CD4-positive, alpha-beta T cell (primary cell): ENCODE data around the gene COX7A2. TPM values are rescaled to one million over a fixed set of nuclear protein-coding genes. Genes with fewer than 3 reads are reported as not detected.
A peak's percentile ranks its signal among the peaks of the same experiment; 100 is the strongest.

Experiments
- ATAC-seq: fragments of 200-7000 bp; cut with Tn5 transposase; one replicate; pipeline ENCODE4 v1.10.0; 2022; ENCODE audit warnings: mild to moderate bottlenecking; ENCODE audit not compliant: poor library complexity
- CTCF ChIA-PET: fragments of 350-600 bp; sonication (Branson Sonifier 250); formaldehyde crosslinking; loops from one replicate; lab custom pipeline; 2021; ENCODE audit warnings: antibody characterized with exemption, inconsistent platforms; lab: Charles Lee
- POLR2A ChIA-PET: fragments of 350-600 bp; sonication (Branson Sonifier 250); formaldehyde crosslinking; loops from one replicate; lab custom pipeline; 2021; ENCODE audit warnings: antibody characterized with exemption, inconsistent platforms; lab: Charles Lee
- DNase-seq, 14 experiments: peaks; one replicate each; pipeline ENCODE4 v3.0.0-alpha.2; 2013 to 2020; ENCODE audit warnings: mixed read lengths in 2 of 14
- H3K27ac ChIP-seq, 2 donors: one replicate each; pipeline versions ENCODE4 v1.5.1 to v1.7.0; 2013; ENCODE audit warnings: low read length in 2 of 2, low read depth in 1 of 2, mild to moderate bottlenecking in 1 of 2
- H3K27me3 ChIP-seq, 2 experiments: 1 replicate in 1 of 2; 2 replicates in 1 of 2; pipeline versions ENCODE4 v1.6.1 to v1.7.0; 2013; ENCODE audit warnings: low read length in 2 of 2, control low read depth in 1 of 2, mild to moderate bottlenecking in 1 of 2, moderate library complexity in 1 of 2; ENCODE audit not compliant: insufficient read depth in 2 of 2, control insufficient read depth in 1 of 2
- H3K36me3 ChIP-seq: one replicate; pipeline ENCODE4 v1.6.1; 2013; ENCODE audit warnings: low read length, control low read depth; ENCODE audit not compliant: insufficient read depth
- H3K4me1 ChIP-seq: one replicate; pipeline ENCODE4 v1.6.1; 2013; ENCODE audit warnings: low read length, control low read depth; ENCODE audit not compliant: insufficient read depth
- H3K4me3 ChIP-seq: one replicate; pipeline ENCODE4 v1.5.1; 2013; ENCODE audit warnings: mild to moderate bottlenecking, low read length, moderate library complexity
- H3K9me3 ChIP-seq, 2 experiments: 1 replicate in 1 of 2; 2 replicates in 1 of 2; pipeline versions ENCODE4 v1.6.1 to v1.7.0; 2013; ENCODE audit warnings: low read length in 2 of 2, mild to moderate bottlenecking in 2 of 2, control low read depth in 1 of 2, moderate library complexity in 1 of 2; ENCODE audit not compliant: control insufficient read depth in 1 of 2, insufficient read depth in 1 of 2
- H3K27ac Mint-ChIP-seq: one replicate; pipeline ENCODE4 v1.8.0; 2020; ENCODE audit warnings: mixed read lengths
- H3K27me3 Mint-ChIP-seq: one replicate; pipeline ENCODE4 v1.8.0; 2021; ENCODE audit warnings: mixed read lengths
- H3K36me3 Mint-ChIP-seq: one replicate; pipeline ENCODE4 v1.8.0; 2021; ENCODE audit warnings: low read depth, mixed read lengths
- H3K4me1 Mint-ChIP-seq: one replicate; pipeline ENCODE4 v1.8.0; 2021; ENCODE audit warnings: low read depth, mixed read lengths
- H3K4me3 Mint-ChIP-seq: one replicate; pipeline ENCODE4 v1.8.0; 2020; ENCODE audit warnings: mild to moderate bottlenecking, mixed read lengths
- H3K9me3 Mint-ChIP-seq: one replicate; pipeline ENCODE4 v1.8.0; 2020; ENCODE audit warnings: mixed read lengths
- CTCF ChIP-seq: fragments of 200-600 bp; IDR thresholded peaks from one replicate; pipeline ENCODE4 v1.8.0; 2022; ENCODE audit warnings: antibody characterized with exemption, mild to moderate bottlenecking
- intact Hi-C, 2 experiments: fragments of 100-400 bp; cut with DNase I in 1 of 2; cut with micrococcal nuclease in 1 of 2; formaldehyde crosslinking; loops; one replicate each; pipeline versions ENCODE4 v1.15.1 to v1.9.0; 2023 to 2025; cut with DNase I, micrococcal nuclease
- total RNA-seq, 174 experiments: library from RNA in 2 of 174; stranded (reverse) in 2 of 174; gene quantifications; one replicate each; pipeline ENCODE4 v1.2.3 and lab custom pipeline; 2021 to 2026

Gene COX7A2
- total RNA-seq, 2 experiments from 2014 or later = 189 to 195 TPM

GRCh38 chr6:75217193-75217592 lies 26.4 kb downstream of the COX7A2 start:
- H3K27me3 Mint-ChIP-seq = peaks cover 67% of the 10 kb centered on the region
- Histone ChIP-seq H3K27me3 (peaks cover 3 to 19% of the 10 kb centered on the region in 2 experiments), H3K9me3 (no peaks in the 10 kb centered on the region), H3K27ac (no peak overlapping the region), H3K4me3 (no peak overlapping the region), H3K4me1 (no peaks in the 10 kb centered on the region), H3K36me3 (no peaks in the 10 kb centered on the region)
- POLR2A ChIA-PET = no interaction called here
- DNase-seq = peak in 2 of 14 experiments; percentile 16 to 31
- H3K4me3 Mint-ChIP-seq = no peak overlapping the region
- no peaks in the 10 kb centered on the region for H3K4me1 Mint-ChIP-seq
- H3K9me3 Mint-ChIP-seq = no peaks in the 10 kb centered on the region
- no peaks in the 10 kb centered on the region for H3K36me3 Mint-ChIP-seq
- TF ChIP-seq CTCF = no peak
- intact Hi-C loops = no loop called here
- CTCF ChIA-PET = no interaction called here
- ATAC-seq = no peak
- no peak overlapping the region for H3K27ac Mint-ChIP-seq

- H3K36me3 ChIP-seq = no peaks in the 10 kb centered on the region
- peaks cover 3 to 19% of the 10 kb centered on the region in 2 experiments for H3K27me3 ChIP-seq
- no peak overlapping the region for H3K27ac Mint-ChIP-seq
- no peak for ATAC-seq
- H3K4me3 Mint-ChIP-seq = no peak overlapping the region
- no peak overlapping the region for H3K4me3 ChIP-seq
- no peaks in the 10 kb centered on the region for H3K4me1 ChIP-seq
- ChIA-PET CTCF (interaction anchor here (0.7 kb wide), 1 partner anchor 1482 kb away, joined by 3 read pairs; no protein-coding TSS in a partner anchor), POLR2A (no interaction called here)
- H3K9me3 ChIP-seq = no peaks in the 10 kb centered on the region
- DNase-seq = no peak
- no peaks in the 10 kb centered on the region for H3K4me1 Mint-ChIP-seq
- no peak overlapping the region for H3K27ac ChIP-seq
- intact Hi-C loops = no loop called here
- TF ChIP-seq CTCF = no peak
- H3K27me3 Mint-ChIP-seq = peaks cover 75% of the 10 kb centered on the region
- no peaks in the 10 kb centered on the region for H3K9me3 Mint-ChIP-seq
- H3K36me3 Mint-ChIP-seq = no peaks in the 10 kb centered on the region
Measured at GRCh38 chr6:75215291-75215690, 28.3 kb downstream of the COX7A2 start.

GRCh38 chr6:75213732-75214131 lies 29.9 kb downstream of the COX7A2 start:
- H3K4me3 ChIP-seq = no peak overlapping the region
- peaks cover 73% of the 10 kb centered on the region for H3K27me3 Mint-ChIP-seq
- no peaks in the 10 kb centered on the region for H3K36me3 ChIP-seq
- no peak overlapping the region for H3K27ac Mint-ChIP-seq
- no peaks in the 10 kb centered on the region for H3K9me3 ChIP-seq
- H3K27ac ChIP-seq = no peak overlapping the region
- peaks cover 5% of the 10 kb centered on the region for H3K4me1 ChIP-seq
- no peaks in the 10 kb centered on the region for H3K36me3 Mint-ChIP-seq
- intact Hi-C loops = loop anchor here in 1 of 2 experiments (5.0 kb wide), 1 partner anchor 309 kb away; no protein-coding TSS in a partner anchor
- DNase-seq = no peak
- no peak for ATAC-seq
- ChIA-PET CTCF (no interaction called here), POLR2A (no interaction called here)
- peaks cover 5% of the 10 kb centered on the region for H3K4me1 Mint-ChIP-seq
- TF ChIP-seq CTCF = no peak
- H3K9me3 Mint-ChIP-seq = no peaks in the 10 kb centered on the region
- peaks cover 5 to 19% of the 10 kb centered on the region in 2 experiments for H3K27me3 ChIP-seq
- H3K4me3 Mint-ChIP-seq = no peak overlapping the region
